Measurements from ENCODE around the gene IL1RAPL2. TPM values are rescaled to one million over a fixed set of nuclear protein-coding genes. Genes with fewer than 3 reads are reported as not detected.

Gene IL1RAPL2
- total RNA-seq, 4 donors from 2014 or later = 0.50 to 1.3 (median 0.67) TPM

DNA sequence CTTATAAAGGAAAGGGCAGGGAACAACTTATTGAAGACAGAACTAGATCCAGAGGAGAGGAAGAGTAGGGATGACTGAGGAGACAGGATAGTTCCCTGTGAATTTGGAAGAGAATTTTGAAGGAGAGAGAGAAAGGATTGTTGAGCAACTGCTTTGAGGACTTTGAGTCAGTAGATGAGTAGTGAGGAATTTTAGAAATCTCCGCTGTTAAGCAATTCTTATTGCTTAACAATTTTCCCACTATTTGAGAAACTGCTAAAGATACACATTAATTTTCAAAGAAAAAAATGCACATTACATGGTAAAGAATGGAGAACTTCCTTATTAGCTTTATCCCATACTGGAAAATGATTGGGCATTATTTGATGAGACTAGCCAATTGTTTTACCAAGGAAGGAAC is 1140.0 kb downstream of the IL1RAPL2 start:
- intact Hi-C loops (cut with DNase I) = no loop called here
- WGBS = 89% methylated on average over 1 of the region's 1 CpG

DNA sequence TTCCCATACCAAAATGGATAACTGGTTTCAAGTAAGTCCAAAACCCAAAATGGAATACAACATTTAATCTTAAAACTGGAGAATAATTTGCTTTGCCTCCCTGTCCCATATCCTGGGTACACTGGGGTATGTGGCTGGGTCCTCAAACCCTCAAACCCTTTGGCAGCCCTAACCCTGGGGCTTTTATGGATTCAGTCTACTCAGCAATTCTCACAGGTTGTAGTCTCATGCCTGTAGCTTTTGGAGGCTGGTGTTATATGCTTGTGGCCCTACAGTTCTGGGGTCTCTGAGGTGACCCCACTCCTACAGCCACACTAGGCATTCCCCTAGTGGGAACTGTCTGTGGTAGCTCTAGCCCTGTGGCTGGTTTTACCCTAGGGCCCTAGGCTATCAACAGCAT is 1145.8 kb downstream of the IL1RAPL2 start:
- DNase-seq (ENCODE audit: extremely low spot score) = no peak
- intact Hi-C loops (cut with DNase I) = no loop called here
- Histone ChIP-seq H3K27me3 (no peaks in the 10 kb centered on the region), H3K27ac (replicated peaks in 1 of 4) (no peak overlapping the region), H3K4me3 (no peak overlapping the region), H3K9me3 (no peaks in the 10 kb centered on the region), H3K4me1 (no peaks in the 10 kb centered on the region), H3K36me3 (no peaks in the 10 kb centered on the region)
- TF ChIP-seq POLR2AphosphoS5 (IDR thresholded peaks at IDR 0.05) (no peak), POLR2A (IDR thresholded peaks at IDR 0.05; ENCODE audit: low read depth) (no peak), EP300 (IDR thresholded peaks at IDR 0.05) (no peak)
- TF ChIP-seq, protein P1, sequence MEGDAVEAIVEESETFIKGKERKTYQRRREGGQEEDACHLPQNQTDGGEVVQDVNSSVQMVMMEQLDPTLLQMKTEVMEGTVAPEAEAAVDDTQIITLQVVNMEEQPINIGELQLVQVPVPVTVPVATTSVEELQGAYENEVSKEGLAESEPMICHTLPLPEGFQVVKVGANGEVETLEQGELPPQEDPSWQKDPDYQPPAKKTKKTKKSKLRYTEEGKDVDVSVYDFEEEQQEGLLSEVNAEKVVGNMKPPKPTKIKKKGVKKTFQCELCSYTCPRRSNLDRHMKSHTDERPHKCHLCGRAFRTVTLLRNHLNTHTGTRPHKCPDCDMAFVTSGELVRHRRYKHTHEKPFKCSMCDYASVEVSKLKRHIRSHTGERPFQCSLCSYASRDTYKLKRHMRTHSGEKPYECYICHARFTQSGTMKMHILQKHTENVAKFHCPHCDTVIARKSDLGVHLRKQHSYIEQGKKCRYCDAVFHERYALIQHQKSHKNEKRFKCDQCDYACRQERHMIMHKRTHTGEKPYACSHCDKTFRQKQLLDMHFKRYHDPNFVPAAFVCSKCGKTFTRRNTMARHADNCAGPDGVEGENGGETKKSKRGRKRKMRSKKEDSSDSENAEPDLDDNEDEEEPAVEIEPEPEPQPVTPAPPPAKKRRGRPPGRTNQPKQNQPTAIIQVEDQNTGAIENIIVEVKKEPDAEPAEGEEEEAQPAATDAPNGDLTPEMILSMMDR (IDR thresholded peaks at IDR 0.05) = no peak

More for the DNA sequence above, 1140.0 kb downstream of the IL1RAPL2 start:
- no peak overlapping the region for H3K4me3 ChIP-seq
- DNase-seq (ENCODE audit: extremely low spot score) = no peak
- H3K9me3 ChIP-seq = no peaks in the 10 kb centered on the region
- no peaks in the 10 kb centered on the region for H3K27me3 ChIP-seq
- H3K4me1 ChIP-seq = no peaks in the 10 kb centered on the region
- TF ChIP-seq POLR2AphosphoS5 (IDR thresholded peaks at IDR 0.05) (no peak), EP300 (IDR thresholded peaks at IDR 0.05) (no peak), POLR2A (IDR thresholded peaks at IDR 0.05; ENCODE audit: low read depth) (no peak)
- TF ChIP-seq, protein P1 (IDR thresholded peaks at IDR 0.05) = no peak
- no peak overlapping the region for H3K27ac ChIP-seq (replicated peaks in 1 of 4)
- H3K36me3 ChIP-seq = no peaks in the 10 kb centered on the region

DNA sequence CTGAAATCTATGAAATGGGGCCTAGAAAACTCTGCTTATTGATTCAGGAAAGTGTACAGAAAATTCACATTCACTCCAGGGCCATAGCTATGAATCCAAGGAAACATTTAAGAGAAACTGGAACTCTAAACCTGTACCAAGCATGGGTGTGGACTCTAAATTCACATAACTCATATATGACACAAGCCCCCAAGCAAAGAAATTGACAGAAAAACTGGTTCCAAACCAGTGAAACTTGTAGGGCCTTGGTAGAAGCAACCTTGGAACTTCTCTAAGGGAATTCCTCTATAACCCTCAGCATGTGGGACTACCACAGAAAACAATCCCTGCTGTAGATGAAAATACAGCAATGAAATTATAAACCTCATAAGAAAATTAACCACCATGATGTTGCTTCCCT is 1149.7 kb downstream of the IL1RAPL2 start:
- Histone ChIP-seq H3K27me3 (no peaks in the 10 kb centered on the region), H3K4me1 (no peaks in the 10 kb centered on the region), H3K9me3 (no peaks in the 10 kb centered on the region), H3K36me3 (no peaks in the 10 kb centered on the region), H3K4me3 (no peak overlapping the region), H3K27ac (replicated peaks in 1 of 4) (no peak overlapping the region)
- TF ChIP-seq POLR2AphosphoS5 (IDR thresholded peaks at IDR 0.05) = no peak
- no peak for TF ChIP-seq POLR2A (IDR thresholded peaks at IDR 0.05; ENCODE audit: low read depth)
- TF ChIP-seq, protein P1 (IDR thresholded peaks at IDR 0.05) = no peak
- no peak for TF ChIP-seq EP300 (IDR thresholded peaks at IDR 0.05)
- no peak for DNase-seq (ENCODE audit: extremely low spot score)
- intact Hi-C loops (cut with DNase I) = no loop called here

DNA sequence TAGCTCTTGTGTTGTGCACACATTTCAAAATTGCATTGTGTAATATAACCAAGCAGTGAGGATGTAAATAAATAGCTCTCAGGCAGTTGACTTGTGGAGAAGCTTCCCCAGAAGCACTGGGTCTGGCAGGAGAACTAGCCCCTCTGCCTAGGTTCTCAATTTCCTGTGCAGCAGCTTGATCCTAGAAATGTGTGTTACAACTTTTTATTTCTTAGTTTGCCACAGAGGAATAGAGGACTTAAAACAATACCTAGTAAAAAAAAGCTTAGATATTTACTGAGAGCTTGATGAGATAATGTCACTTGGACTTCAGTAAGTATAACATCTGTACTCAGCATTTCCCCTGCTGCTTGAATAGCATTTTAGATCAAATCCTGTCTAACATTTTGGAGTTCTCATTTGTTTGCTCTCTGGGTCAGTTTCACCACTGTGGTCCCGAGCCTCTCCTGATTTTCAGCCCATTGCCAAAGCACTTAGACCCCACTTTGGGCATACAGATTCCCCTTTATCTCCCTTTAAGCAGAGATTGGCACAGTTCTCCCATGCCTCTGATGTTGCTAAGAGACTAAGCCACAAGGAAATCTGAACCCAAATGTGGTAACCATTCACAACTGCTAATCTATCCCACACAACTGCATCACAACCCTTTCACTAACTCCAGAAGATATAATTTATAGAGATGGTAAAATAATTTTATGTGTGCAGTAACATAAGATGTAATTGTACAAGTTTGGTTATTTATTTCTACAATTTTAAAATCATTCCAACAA is 1158.2 kb downstream of the IL1RAPL2 start:
- intact Hi-C loops (cut with DNase I) = no loop called here
- 27% methylated on average over 1 of the region's 1 CpG for WGBS
- H3K9me3 ChIP-seq = no peaks in the 10 kb centered on the region
- TF ChIP-seq EP300 (IDR thresholded peaks at IDR 0.05) (no peak), POLR2A (IDR thresholded peaks at IDR 0.05; ENCODE audit: low read depth) (no peak), POLR2AphosphoS5 (IDR thresholded peaks at IDR 0.05) (no peak)
- TF ChIP-seq, protein P1 (IDR thresholded peaks at IDR 0.05) = no peak
- no peak overlapping the region for H3K27ac ChIP-seq (replicated peaks in 1 of 4)
- no peaks in the 10 kb centered on the region for H3K4me1 ChIP-seq
- no peaks in the 10 kb centered on the region for H3K36me3 ChIP-seq
- no peak for DNase-seq (ENCODE audit: extremely low spot score)
- H3K4me3 ChIP-seq = no peak overlapping the region
- no peaks in the 10 kb centered on the region for H3K27me3 ChIP-seq

DNA sequence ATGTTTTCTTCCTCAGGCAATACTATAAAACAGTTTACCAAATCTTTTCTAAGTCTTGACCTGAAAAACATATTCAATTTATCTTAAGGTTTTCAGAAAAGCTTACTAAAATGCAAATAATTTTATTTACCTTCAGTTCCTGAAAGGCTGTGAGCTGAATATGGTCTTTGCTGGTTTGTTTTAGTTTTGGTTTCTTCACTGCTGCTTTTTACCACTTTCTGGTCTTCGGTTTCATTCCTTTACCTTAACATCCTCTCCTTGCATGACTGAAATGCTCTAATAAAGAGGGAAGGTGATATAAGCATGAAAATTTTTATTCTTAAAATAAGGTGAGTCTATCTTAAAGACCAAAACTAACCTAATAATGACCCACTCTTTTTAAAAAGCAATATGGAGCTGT is 1159.2 kb downstream of the IL1RAPL2 start:
- H3K27ac ChIP-seq (replicated peaks in 1 of 4) = no peak overlapping the region
- H3K36me3 ChIP-seq = no peaks in the 10 kb centered on the region
- H3K9me3 ChIP-seq = no peaks in the 10 kb centered on the region
- H3K27me3 ChIP-seq = no peaks in the 10 kb centered on the region
- H3K4me3 ChIP-seq = no peak overlapping the region
- TF ChIP-seq EP300 (IDR thresholded peaks at IDR 0.05) (no peak), POLR2AphosphoS5 (IDR thresholded peaks at IDR 0.05) (no peak), POLR2A (IDR thresholded peaks at IDR 0.05; ENCODE audit: low read depth) (no peak)
- TF ChIP-seq, protein P1 (IDR thresholded peaks at IDR 0.05) = no peak
- no peaks in the 10 kb centered on the region for H3K4me1 ChIP-seq
- WGBS = 86% methylated on average over 1 of the region's 1 CpG
- intact Hi-C loops (cut with DNase I) = no loop called here
- DNase-seq (ENCODE audit: extremely low spot score) = no peak

Data from esophagus muscularis mucosa (tissue), 4 donors.